H9 (cell line): ENCODE data around the gene TOM1L2. TPM values are rescaled to one million over a fixed set of nuclear protein-coding genes. Genes with fewer than 3 reads are reported as not detected.

ENCODE experiments used
- DNase-seq: peaks from one replicate; pipeline ENCODE4 v3.0.0-alpha.2; 2017
- H2AFZ ChIP-seq: one replicate; pipeline ENCODE4 v1.6.1; 2013; ENCODE audit warnings: mild to moderate bottlenecking, low read length, control low read depth, moderate library complexity
- H2AK5ac ChIP-seq: 2 replicates; pipeline ENCODE4 v1.6.1; 2013; ENCODE audit warnings: low read length, control low read depth, mixed read lengths; ENCODE audit not compliant: insufficient read length
- H2BK120ac ChIP-seq: one replicate; pipeline ENCODE4 v1.6.1; 2013; ENCODE audit warnings: low read depth, mild to moderate bottlenecking, low read length, control low read depth, inconsistent platforms; ENCODE audit not compliant: poor library complexity, severe bottlenecking
- H2BK12ac ChIP-seq: 2 replicates; pipeline ENCODE4 v1.6.1; 2013; ENCODE audit warnings: low read length, control low read depth, mixed read lengths, low read depth; ENCODE audit not compliant: insufficient read length
- H2BK15ac ChIP-seq: 2 replicates; pipeline ENCODE4 v1.6.1; 2013; ENCODE audit warnings: low read depth, low read length, control low read depth
- H2BK20ac ChIP-seq: one replicate; pipeline ENCODE4 v1.6.1; 2013; ENCODE audit warnings: low read depth, mild to moderate bottlenecking, low read length, control low read depth, inconsistent platforms; ENCODE audit not compliant: poor library complexity, severe bottlenecking
- H2BK5ac ChIP-seq: 2 replicates; pipeline ENCODE4 v1.6.1; 2013; ENCODE audit warnings: low read length, control low read depth, mixed read lengths; ENCODE audit not compliant: insufficient read length
- H3K14ac ChIP-seq: 2 replicates; pipeline ENCODE4 v1.6.1; 2013; ENCODE audit warnings: low read length, control low read depth; ENCODE audit not compliant: insufficient read depth
- H3K18ac ChIP-seq: 2 replicates; pipeline ENCODE4 v1.6.1; 2013; ENCODE audit warnings: low read depth, mild to moderate bottlenecking, mixed read lengths, low read length, control low read depth; ENCODE audit not compliant: insufficient read length
- H3K23ac ChIP-seq: 2 replicates; pipeline ENCODE4 v1.6.1; 2013; ENCODE audit warnings: low read length, control low read depth, mixed read lengths, low read depth; ENCODE audit not compliant: insufficient read length
- H3K23me2 ChIP-seq: 2 replicates; pipeline ENCODE4 v1.6.1; 2013; ENCODE audit warnings: low read depth, mild to moderate bottlenecking, mixed read lengths, low read length, control low read depth; ENCODE audit not compliant: insufficient read length, poor library complexity, severe bottlenecking
- H3K27ac ChIP-seq: 2 replicates; pipeline ENCODE4 v1.5.1; 2013; ENCODE audit warnings: low read length, control low read depth, mixed read lengths, low read depth; ENCODE audit not compliant: insufficient read length
- H3K27me3 ChIP-seq: 2 replicates; pipeline ENCODE4 v1.6.1; 2013; ENCODE audit warnings: low read length, control low read depth, inconsistent platforms; ENCODE audit not compliant: insufficient read depth
- H3K4ac ChIP-seq: 2 replicates; pipeline ENCODE4 v1.6.1; 2013; ENCODE audit warnings: low read depth, mild to moderate bottlenecking, control low read depth, inconsistent platforms, low read length, moderate library complexity
- H3K4me1 ChIP-seq: 2 replicates; pipeline ENCODE4 v1.6.1; 2013; ENCODE audit warnings: low read length, control low read depth, inconsistent platforms; ENCODE audit not compliant: insufficient read depth
- H3K4me2 ChIP-seq: 2 replicates; pipeline ENCODE4 v1.6.1; 2013; ENCODE audit warnings: low read length, control low read depth, mixed read lengths; ENCODE audit not compliant: insufficient read length, insufficient read depth
- H3K56ac ChIP-seq: 2 replicates; pipeline ENCODE4 v1.6.1; 2013; ENCODE audit warnings: low read depth, mild to moderate bottlenecking, mixed read lengths, low read length, control low read depth; ENCODE audit not compliant: insufficient read length
- H3K79me1 ChIP-seq: 2 replicates; pipeline ENCODE4 v1.6.1; 2013; ENCODE audit warnings: low read depth, mild to moderate bottlenecking, moderate library complexity, low read length, control low read depth, inconsistent platforms; ENCODE audit not compliant: insufficient read depth, poor library complexity, severe bottlenecking
- H3K79me2 ChIP-seq: 2 replicates; pipeline ENCODE4 v1.6.1; 2013; ENCODE audit warnings: low read length, control low read depth, inconsistent platforms; ENCODE audit not compliant: insufficient read depth
- H3K9ac ChIP-seq: 2 replicates; pipeline ENCODE4 v1.6.1; 2013; ENCODE audit warnings: low read length, control low read depth, mixed read lengths; ENCODE audit not compliant: insufficient read length; ENCODE audit errors: extremely low read depth
- H3K9me3 ChIP-seq: one replicate; pipeline ENCODE4 v1.6.1; 2013; ENCODE audit warnings: low read depth, low read length, inconsistent platforms; ENCODE audit not compliant: control insufficient read depth
- H3T11ph ChIP-seq: one replicate; pipeline ENCODE4 v1.6.1; 2013; ENCODE audit warnings: mild to moderate bottlenecking, low read length, control low read depth, inconsistent platforms
- H4K20me1 ChIP-seq: one replicate; pipeline ENCODE4 v1.6.1; 2013; ENCODE audit not compliant: control insufficient read depth, insufficient read length, insufficient read depth
- H4K5ac ChIP-seq: 2 replicates; pipeline ENCODE4 v1.6.1; 2013; ENCODE audit warnings: low read depth, mild to moderate bottlenecking, mixed read lengths, low read length, control low read depth; ENCODE audit not compliant: insufficient read length
- H4K8ac ChIP-seq: replicated peaks from 2 replicates; pipeline ENCODE4 v1.6.1; 2013; ENCODE audit warnings: low read length, control low read depth, mixed read lengths, low read depth; ENCODE audit not compliant: insufficient read length
- H4K91ac ChIP-seq: 2 replicates; pipeline ENCODE4 v1.6.1; 2013; ENCODE audit warnings: low read depth, mild to moderate bottlenecking, moderate library complexity, mixed read lengths, low read length, control low read depth; ENCODE audit not compliant: insufficient read length
- H3K27ac Mint-ChIP-seq, 3 experiments: 2 replicates in 2 of 3; 3 replicates in 1 of 3; pipeline ENCODE4 v1.8.0; 2020 to 2021; ENCODE audit warnings: mixed read lengths in 3 of 3, mild to moderate bottlenecking in 1 of 3, moderate library complexity in 1 of 3
- H3K27me3 Mint-ChIP-seq: 2 replicates; pipeline ENCODE4 v1.8.0; 2021; ENCODE audit warnings: low read depth, mild to moderate bottlenecking, moderate library complexity, mixed read lengths
- H3K36me3 Mint-ChIP-seq, 3 experiments: 2 replicates in 2 of 3; 3 replicates in 1 of 3; pipeline ENCODE4 v1.8.0; 2020 to 2021; ENCODE audit warnings: low read depth in 3 of 3, mixed read lengths in 3 of 3; ENCODE audit not compliant: insufficient read depth in 1 of 3
- H3K4me1 Mint-ChIP-seq, 2 experiments: 2 replicates each; pipeline ENCODE4 v1.8.0; 2020; ENCODE audit warnings: mixed read lengths in 2 of 2
- H3K4me3 Mint-ChIP-seq, 2 experiments: 2 replicates in 1 of 2; 3 replicates in 1 of 2; pipeline ENCODE4 v1.8.0; 2020 to 2021; ENCODE audit warnings: mild to moderate bottlenecking in 2 of 2, mixed read lengths in 2 of 2, moderate library complexity in 1 of 2
- H3K9me3 Mint-ChIP-seq, 2 experiments: 2 replicates in 1 of 2; 3 replicates in 1 of 2; pipeline ENCODE4 v1.8.0; 2020; ENCODE audit warnings: mild to moderate bottlenecking in 2 of 2, mixed read lengths in 2 of 2, moderate library complexity in 1 of 2
- WGBS: extraction: QIAGEN DNeasy Blood & Tissue Kit; methylation state at CpG from one replicate; pipeline ENCODE4 v1.1.7; 2013; ENCODE audit warnings: missing lambda C conversion rate, low lambda C conversion rate, mixed read lengths; ENCODE audit not compliant: insufficient read length; ENCODE audit errors: extremely low coverage; 5-methylcytosine and 5-hydroxymethylcytosine counted together
- total RNA-seq: library from RNA; stranded (reverse); gene quantifications from 2 replicates; pipeline ENCODE4 v1.2.1, GENCODE V29; 2021
- TF ChIP-seq, protein P1 (sequence below): fragments of 200-600 bp; sonication (generic); conservative IDR thresholded peaks from 3 replicates; pipeline ENCODE4 v1.8.0; 2021; ENCODE audit warnings: antibody characterized with exemption, mild to moderate bottlenecking

TOM1L2 gene
- total RNA-seq, 1 experiment from 2014 or later: 4.6 TPM

DNA sequence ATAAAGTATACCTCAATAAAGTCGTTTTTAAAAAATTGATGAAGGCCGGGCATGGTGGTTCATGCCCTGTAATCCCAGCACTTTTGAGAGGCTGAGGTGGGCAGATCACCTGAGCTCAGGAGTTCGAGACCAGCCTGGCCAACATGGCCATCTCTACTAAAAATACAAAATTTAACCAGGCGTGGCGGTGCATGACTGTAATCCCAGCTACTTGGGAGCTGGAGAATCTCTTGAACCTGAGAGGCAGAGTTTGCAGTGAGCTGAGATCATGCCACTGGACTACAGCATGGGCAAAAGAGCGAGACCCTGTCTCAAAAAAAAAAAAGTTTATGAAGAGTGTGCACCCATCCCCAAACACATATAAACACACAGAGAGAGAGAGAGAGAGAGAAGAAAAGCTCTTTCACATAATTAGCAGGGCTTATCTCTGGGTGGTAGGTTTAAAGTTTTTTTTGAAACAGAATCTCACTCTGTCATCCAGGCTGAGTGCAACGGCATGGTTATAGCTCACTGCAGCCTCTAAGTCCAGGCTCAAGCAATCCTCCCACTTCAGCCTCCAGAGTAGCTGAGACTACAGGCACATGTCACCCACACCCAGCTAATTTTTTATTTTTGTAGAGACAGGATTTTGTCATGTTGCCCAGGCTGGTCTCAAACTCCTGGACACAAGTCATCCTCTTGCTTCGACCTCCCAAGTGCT lies 138.4 kb downstream of the TOM1L2 start:
- no peak overlapping the region for H3K27ac ChIP-seq
- H4K91ac ChIP-seq: no peak overlapping the region
- no peak overlapping the region for H4K5ac ChIP-seq
- H3K18ac ChIP-seq: no peak overlapping the region
- no peak overlapping the region for H3K4ac ChIP-seq
- H3K9ac ChIP-seq: no peak overlapping the region
- H3K4me1 ChIP-seq: peaks cover 10% of the 10 kb centered on the region; the same call in 1 of the 2 replicates
- no CpG with 5 or more reads among the region's 8 CpGs for WGBS
- no peak overlapping the region for H3T11ph ChIP-seq
- H3K27ac Mint-ChIP-seq: peak overlapping the region in 2 of 3 experiments; percentile 0 to 20; a peak in 1 of 7 replicates
- no peak overlapping the region for H3K23ac ChIP-seq
- H3K79me1 ChIP-seq: peaks cover 5% of the 10 kb centered on the region
- H3K4me3 Mint-ChIP-seq: peak overlapping the region in 1 of 2 experiments; percentile 0; a peak in 1 of 5 replicates
- H3K9me3 ChIP-seq: no peaks in the 10 kb centered on the region
- H4K8ac ChIP-seq: no peak overlapping the region
- H3K9me3 Mint-ChIP-seq: no peaks in the 10 kb centered on the region; a peak in 1 of 5 replicates
- H3K36me3 Mint-ChIP-seq: peaks cover 8 to 41% (median 34%) of the 10 kb centered on the region in 3 experiments; a peak in 6 of 7 replicates
- no peak overlapping the region for H3K14ac ChIP-seq
- H2AK5ac ChIP-seq: no peak overlapping the region
- H2BK12ac ChIP-seq: no peak overlapping the region
- no peak overlapping the region for H2BK20ac ChIP-seq
- no peak overlapping the region for H2AFZ ChIP-seq
- H2BK15ac ChIP-seq: no peak overlapping the region
- no peak overlapping the region for H2BK5ac ChIP-seq
- no peak overlapping the region for H3K56ac ChIP-seq
- H3K27me3 Mint-ChIP-seq: no peaks in the 10 kb centered on the region
- DNase-seq: no peak
- TF ChIP-seq, protein P1, sequence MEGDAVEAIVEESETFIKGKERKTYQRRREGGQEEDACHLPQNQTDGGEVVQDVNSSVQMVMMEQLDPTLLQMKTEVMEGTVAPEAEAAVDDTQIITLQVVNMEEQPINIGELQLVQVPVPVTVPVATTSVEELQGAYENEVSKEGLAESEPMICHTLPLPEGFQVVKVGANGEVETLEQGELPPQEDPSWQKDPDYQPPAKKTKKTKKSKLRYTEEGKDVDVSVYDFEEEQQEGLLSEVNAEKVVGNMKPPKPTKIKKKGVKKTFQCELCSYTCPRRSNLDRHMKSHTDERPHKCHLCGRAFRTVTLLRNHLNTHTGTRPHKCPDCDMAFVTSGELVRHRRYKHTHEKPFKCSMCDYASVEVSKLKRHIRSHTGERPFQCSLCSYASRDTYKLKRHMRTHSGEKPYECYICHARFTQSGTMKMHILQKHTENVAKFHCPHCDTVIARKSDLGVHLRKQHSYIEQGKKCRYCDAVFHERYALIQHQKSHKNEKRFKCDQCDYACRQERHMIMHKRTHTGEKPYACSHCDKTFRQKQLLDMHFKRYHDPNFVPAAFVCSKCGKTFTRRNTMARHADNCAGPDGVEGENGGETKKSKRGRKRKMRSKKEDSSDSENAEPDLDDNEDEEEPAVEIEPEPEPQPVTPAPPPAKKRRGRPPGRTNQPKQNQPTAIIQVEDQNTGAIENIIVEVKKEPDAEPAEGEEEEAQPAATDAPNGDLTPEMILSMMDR: no peak
- H2BK120ac ChIP-seq: no peak overlapping the region
- H3K4me2 ChIP-seq: no peak overlapping the region
- H3K4me1 Mint-ChIP-seq: peaks cover 51 to 65% of the 10 kb centered on the region in 2 experiments
- H3K23me2 ChIP-seq: peaks cover 9% of the 10 kb centered on the region
- no peaks in the 10 kb centered on the region for H4K20me1 ChIP-seq
- H3K27me3 ChIP-seq: no peaks in the 10 kb centered on the region
- H3K79me2 ChIP-seq: peaks cover 22% of the 10 kb centered on the region; the same call in 1 of the 2 replicates
